Measurements from ENCODE around the gene MACROD2. TPM values are rescaled to one million over a fixed set of nuclear protein-coding genes. Genes with fewer than 3 reads are reported as not detected.
"Not testable (repeated sequence)": the region's sequence is repeated elsewhere in the genome, so short reads cannot be mapped to it uniquely, and the experiment has no call there.

MACROD2 gene
- total RNA-seq, 6 experiments from 2014 or later: 0.05 to 0.57 (median 0.11) TPM; not detected in 1

DNA sequence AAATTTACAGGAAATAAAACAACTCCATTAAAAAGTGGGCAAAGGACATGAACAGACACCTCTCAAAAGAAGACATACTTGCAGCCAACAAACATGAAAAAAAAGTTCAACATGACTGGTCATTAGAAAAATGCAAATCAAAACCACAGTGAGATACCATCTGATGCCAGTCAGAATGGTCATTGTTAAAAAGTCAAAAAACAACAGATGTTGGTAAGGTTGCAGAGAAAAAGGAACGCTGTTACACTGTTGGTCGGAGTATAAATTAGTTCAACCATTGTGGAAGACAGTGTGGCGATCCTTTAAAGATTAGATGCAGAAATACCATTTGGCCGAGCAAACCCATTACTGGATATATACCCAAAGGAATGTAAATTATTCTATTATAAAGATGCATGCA lies 1200.1 kb downstream of the MACROD2 start:
- no peak for DNase-seq
- H3K27me3 Mint-ChIP-seq (ENCODE audit: insufficient read depth): no peaks in the 10 kb centered on the region; the same call in 1 of the 2 replicates
- H3K9me3 Mint-ChIP-seq: peaks cover 35% of the 10 kb centered on the region
- TF ChIP-seq CTCF (IDR thresholded peaks at IDR 0.05): no peak
- no peaks in the 10 kb centered on the region for H3K4me1 Mint-ChIP-seq (ENCODE audit: low read depth)
- H3K27ac Mint-ChIP-seq: no peak overlapping the region
- no peak overlapping the region for H3K4me3 Mint-ChIP-seq
- peaks cover 1% of the 10 kb centered on the region; the same call in 1 of the 2 replicates for H3K36me3 Mint-ChIP-seq (ENCODE audit: low read depth)

DNA sequence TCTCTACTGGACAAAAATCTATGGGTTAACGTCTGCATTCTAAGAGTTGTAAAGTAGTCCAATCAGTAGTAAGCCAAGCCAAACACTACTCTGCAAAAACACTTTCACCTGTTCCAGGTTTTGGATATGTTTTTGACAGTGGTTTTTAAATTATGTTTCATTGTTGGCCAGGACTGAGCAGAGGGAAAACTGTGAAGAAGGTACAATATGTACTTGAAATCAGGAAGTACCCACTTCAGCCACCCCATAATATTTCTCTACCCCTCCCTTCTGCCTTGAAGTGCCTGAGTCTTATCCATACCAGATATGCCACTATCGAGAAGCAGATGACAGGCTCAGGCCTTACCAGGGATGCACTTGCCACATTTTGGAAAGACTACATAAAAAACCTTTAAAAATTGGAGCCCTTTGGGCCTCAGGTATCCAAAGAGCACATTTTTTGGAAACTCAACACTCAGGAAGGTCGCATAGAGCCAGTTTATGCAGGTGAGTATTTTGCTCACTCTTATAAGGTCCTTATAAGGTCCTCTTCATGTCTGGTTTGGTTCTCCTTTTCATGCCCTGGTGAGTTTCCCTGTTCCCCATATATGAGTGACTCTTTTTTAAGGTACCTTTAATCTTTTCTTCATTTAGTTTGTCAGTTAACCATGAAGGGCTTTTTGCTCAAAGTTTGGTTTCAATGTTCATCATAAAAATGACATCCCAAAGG lies 1201.4 kb downstream of the MACROD2 start:
- peaks cover 31% of the 10 kb centered on the region for H3K9me3 Mint-ChIP-seq
- H3K4me3 Mint-ChIP-seq: no peak overlapping the region
- no peak overlapping the region for H3K27ac Mint-ChIP-seq
- H3K36me3 Mint-ChIP-seq (ENCODE audit: low read depth): no peaks in the 10 kb centered on the region
- no peak for DNase-seq
- no peaks in the 10 kb centered on the region for H3K4me1 Mint-ChIP-seq (ENCODE audit: low read depth)
- no peaks in the 10 kb centered on the region for H3K27me3 Mint-ChIP-seq (ENCODE audit: insufficient read depth)
- TF ChIP-seq CTCF (IDR thresholded peaks at IDR 0.05): no peak

- not testable (repeated sequence) for H3K4me1 Mint-ChIP-seq (ENCODE audit: low read depth); H3K4me3 Mint-ChIP-seq; H3K27ac Mint-ChIP-seq; H3K27me3 Mint-ChIP-seq (ENCODE audit: insufficient read depth); DNase-seq; H3K36me3 Mint-ChIP-seq (ENCODE audit: low read depth)
- H3K9me3 Mint-ChIP-seq: peaks cover 39% of the 10 kb centered on the region
Observed at GRCh38 chr20:15198017-15198416, 1202.7 kb downstream of the MACROD2 start.

GRCh38 chr20:15199698-15200097 lies 1204.4 kb downstream of the MACROD2 start:
- Mint-ChIP-seq H3K27ac (no peak overlapping the region), H3K4me3 (no peak overlapping the region), H3K27me3 (ENCODE audit: insufficient read depth) (no peaks in the 10 kb centered on the region), H3K36me3 (ENCODE audit: low read depth) (no peaks in the 10 kb centered on the region), H3K4me1 (ENCODE audit: low read depth) (no peaks in the 10 kb centered on the region), H3K9me3 (peaks cover 38% of the 10 kb centered on the region)
- DNase-seq: no peak
- no peak for TF ChIP-seq CTCF (IDR thresholded peaks at IDR 0.05)

DNA sequence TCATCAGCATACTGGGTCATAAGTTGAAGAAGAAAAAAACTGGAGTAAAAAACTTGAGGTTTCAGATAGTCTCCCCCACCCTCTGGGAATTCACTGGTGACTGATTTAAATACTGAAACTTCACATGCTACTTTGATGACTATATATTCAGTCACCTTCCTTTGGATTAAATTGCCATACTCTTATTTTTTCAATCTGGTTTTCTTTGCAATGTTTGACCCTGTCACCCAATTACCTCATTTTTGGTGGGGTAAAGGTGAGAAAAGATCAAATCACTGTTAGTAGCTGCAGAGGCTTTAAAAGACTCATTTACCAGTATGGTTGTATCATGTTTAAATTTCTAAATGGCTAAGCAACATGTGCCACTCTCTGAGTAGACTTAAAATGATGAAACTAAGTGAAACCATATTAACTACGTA lies 1204.8 kb downstream of the MACROD2 start:
- TF ChIP-seq CTCF (IDR thresholded peaks at IDR 0.05): no peak
- H3K36me3 Mint-ChIP-seq (ENCODE audit: low read depth): no peaks in the 10 kb centered on the region
- no peaks in the 10 kb centered on the region for H3K4me1 Mint-ChIP-seq (ENCODE audit: low read depth)
- H3K9me3 Mint-ChIP-seq: peaks cover 41% of the 10 kb centered on the region
- H3K27me3 Mint-ChIP-seq (ENCODE audit: insufficient read depth): no peaks in the 10 kb centered on the region
- H3K4me3 Mint-ChIP-seq: no peak overlapping the region
- H3K27ac Mint-ChIP-seq: no peak overlapping the region
- no peak for DNase-seq

GRCh38 chr20:15201602-15202001 lies 1206.3 kb downstream of the MACROD2 start:
- no peaks in the 10 kb centered on the region for H3K27me3 Mint-ChIP-seq (ENCODE audit: insufficient read depth)
- no peaks in the 10 kb centered on the region for H3K36me3 Mint-ChIP-seq (ENCODE audit: low read depth)
- H3K27ac Mint-ChIP-seq: no peak overlapping the region
- peaks cover 35% of the 10 kb centered on the region for H3K9me3 Mint-ChIP-seq
- H3K4me1 Mint-ChIP-seq (ENCODE audit: low read depth): no peaks in the 10 kb centered on the region
- TF ChIP-seq CTCF (IDR thresholded peaks at IDR 0.05): no peak
- DNase-seq: no peak
- no peak overlapping the region for H3K4me3 Mint-ChIP-seq
